Measurements from ENCODE around the gene NFIX. TPM values are rescaled to one million over a fixed set of nuclear protein-coding genes. Genes with fewer than 3 reads are reported as not detected.

Gene NFIX
- total and polyA plus RNA-seq, 7 donors, result 10.6 to 104 (median 44.1) TPM

GRCh38 chr19:13130886-13131490, 135.7 kb downstream of the NFIX start:
- WGBS, 2 donors, result 42 to 80% methylated on average over 3 of the region's 3 CpGs
- Histone ChIP-seq H3K27ac (no peak overlapping the region), H3K4me1 (peaks cover 0 to 27% (median 9%) of the 10 kb centered on the region in 4 donors), H3K27me3 (no peaks in the 10 kb centered on the region), H3K36me3 (peaks cover 0 to 13% (median 3%) of the 10 kb centered on the region in 4 donors), H3K9me3 (no peaks in the 10 kb centered on the region), H3K4me3 (no peak overlapping the region)
- DNase-seq, result no peak
- no peak for TF ChIP-seq CTCF (IDR thresholded peaks at IDR 0.05)
- TF ChIP-seq EP300 (IDR thresholded peaks at IDR 0.05), result no peak
- no peak for TF ChIP-seq POLR2AphosphoS5 (IDR thresholded peaks at IDR 0.05)
- TF ChIP-seq POLR2A (IDR thresholded peaks at IDR 0.05), result no peak
- intact Hi-C loops (cut with DNase I), result no loop called here

GRCh38 chr19:13132471-13133180, 137.4 kb downstream of the NFIX start:
- Histone ChIP-seq H3K4me1 (peaks cover 0 to 27% (median 9%) of the 10 kb centered on the region in 4 donors), H3K4me3 (no peak overlapping the region), H3K36me3 (peaks cover 0 to 26% (median 16%) of the 10 kb centered on the region in 4 donors), H3K27me3 (no peaks in the 10 kb centered on the region), H3K27ac (peak overlapping the region in 2 of 4 donors; percentile 36 to 60), H3K9me3 (no peaks in the 10 kb centered on the region)
- DNase-seq, result no peak
- TF ChIP-seq EP300 (IDR thresholded peaks at IDR 0.05) (no peak), POLR2AphosphoS5 (IDR thresholded peaks at IDR 0.05) (no peak), POLR2A (IDR thresholded peaks at IDR 0.05) (no peak), CTCF (IDR thresholded peaks at IDR 0.05) (no peak)
- intact Hi-C loops (cut with DNase I), result no loop called here
- WGBS, 2 donors, result 80 to 85% methylated on average over 8 of the region's 8 CpGs

- Histone ChIP-seq H3K4me3 (no peak overlapping the region), H3K27me3 (no peaks in the 10 kb centered on the region), H3K36me3 (peaks cover 0 to 34% (median 23%) of the 10 kb centered on the region in 4 donors), H3K27ac (peak overlapping the region; percentile 1 to 60 (median 20)), H3K4me1 (peaks cover 0 to 27% (median 9%) of the 10 kb centered on the region in 4 donors), H3K9me3 (no peaks in the 10 kb centered on the region)
- intact Hi-C loops (cut with DNase I), result no loop called here
- DNase-seq, result no peak
- TF ChIP-seq CTCF (IDR thresholded peaks at IDR 0.05) (no peak), POLR2AphosphoS5 (IDR thresholded peaks at IDR 0.05) (no peak), EP300 (IDR thresholded peaks at IDR 0.05) (no peak), POLR2A (IDR thresholded peaks at IDR 0.05) (no peak)
- 83% methylated on average over 12 of the region's 12 CpGs for WGBS, 2 donors
Observed at GRCh38 chr19:13133241-13133870, 138.1 kb downstream of the NFIX start.

GRCh38 chr19:13134626-13135025, 139.4 kb downstream of the NFIX start:
- DNase-seq, result no peak
- H3K9me3 ChIP-seq, result no peaks in the 10 kb centered on the region
- intact Hi-C loops (cut with DNase I), result no loop called here
- 96 to 97% methylated on average over 3 of the region's 3 CpGs for WGBS, 2 donors
- H3K4me3 ChIP-seq, result no peak overlapping the region
- no peaks in the 10 kb centered on the region for H3K27me3 ChIP-seq
- H3K36me3 ChIP-seq, result peaks cover 0 to 46% (median 28%) of the 10 kb centered on the region in 4 donors
- H3K4me1 ChIP-seq, result peaks cover 0 to 27% (median 9%) of the 10 kb centered on the region in 4 donors
- TF ChIP-seq POLR2A (IDR thresholded peaks at IDR 0.05), result no peak
- TF ChIP-seq POLR2AphosphoS5 (IDR thresholded peaks at IDR 0.05), result peak in 1 of 4 donors; percentile 18
- TF ChIP-seq EP300 (IDR thresholded peaks at IDR 0.05), result peak in 1 of 4 donors; percentile 43
- peak overlapping the region; percentile 1 to 60 (median 20) for H3K27ac ChIP-seq

Measured in sigmoid colon (tissue), 7 donors.